ENCODE data around the gene GNG2.

DNA sequence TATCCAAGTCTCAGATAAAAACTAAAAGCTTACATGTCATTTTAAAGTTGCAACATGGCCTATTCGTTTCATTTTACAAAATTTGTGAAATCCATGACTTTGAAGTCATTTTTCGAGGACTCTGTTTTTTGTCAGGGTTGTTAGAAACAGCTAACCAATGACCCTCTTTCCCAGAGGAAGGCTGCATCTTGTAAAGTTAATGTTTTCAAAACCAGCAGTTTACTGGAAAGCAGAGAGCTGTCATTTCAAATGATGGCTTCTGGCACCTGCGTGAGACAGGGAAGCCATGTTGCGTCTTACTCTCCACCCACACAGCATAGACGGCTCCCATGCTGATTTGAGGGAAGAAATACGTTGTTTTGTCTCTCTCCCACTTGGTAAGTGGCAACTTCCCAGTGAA is 78.8 kb downstream of the GNG2 start:
- TF ChIP-seq, protein P1, sequence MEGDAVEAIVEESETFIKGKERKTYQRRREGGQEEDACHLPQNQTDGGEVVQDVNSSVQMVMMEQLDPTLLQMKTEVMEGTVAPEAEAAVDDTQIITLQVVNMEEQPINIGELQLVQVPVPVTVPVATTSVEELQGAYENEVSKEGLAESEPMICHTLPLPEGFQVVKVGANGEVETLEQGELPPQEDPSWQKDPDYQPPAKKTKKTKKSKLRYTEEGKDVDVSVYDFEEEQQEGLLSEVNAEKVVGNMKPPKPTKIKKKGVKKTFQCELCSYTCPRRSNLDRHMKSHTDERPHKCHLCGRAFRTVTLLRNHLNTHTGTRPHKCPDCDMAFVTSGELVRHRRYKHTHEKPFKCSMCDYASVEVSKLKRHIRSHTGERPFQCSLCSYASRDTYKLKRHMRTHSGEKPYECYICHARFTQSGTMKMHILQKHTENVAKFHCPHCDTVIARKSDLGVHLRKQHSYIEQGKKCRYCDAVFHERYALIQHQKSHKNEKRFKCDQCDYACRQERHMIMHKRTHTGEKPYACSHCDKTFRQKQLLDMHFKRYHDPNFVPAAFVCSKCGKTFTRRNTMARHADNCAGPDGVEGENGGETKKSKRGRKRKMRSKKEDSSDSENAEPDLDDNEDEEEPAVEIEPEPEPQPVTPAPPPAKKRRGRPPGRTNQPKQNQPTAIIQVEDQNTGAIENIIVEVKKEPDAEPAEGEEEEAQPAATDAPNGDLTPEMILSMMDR (IDR thresholded peaks at IDR 0.05) = no peak
- TF ChIP-seq POLR2A (IDR thresholded peaks at IDR 0.05) (no peak), POLR2AphosphoS5 (IDR thresholded peaks at IDR 0.05) (no peak), EP300 (IDR thresholded peaks at IDR 0.05; ENCODE audit: low read depth) (no peak)

Measured in transverse colon (tissue), 4 donors.